TTC549 (cell line): ENCODE data around the gene NEK7.
"Not testable (repeated sequence)": the region's sequence is repeated elsewhere in the genome, so short reads cannot be mapped to it uniquely, and the experiment has no call there.

ENCODE experiments used
- FAIRE-seq: peaks from 2 replicates; lab custom pipeline; 2012; peaks lifted over from hg19 to GRCh38; lab: Jason Lieb, UNC

Gene NEK7

DNA sequence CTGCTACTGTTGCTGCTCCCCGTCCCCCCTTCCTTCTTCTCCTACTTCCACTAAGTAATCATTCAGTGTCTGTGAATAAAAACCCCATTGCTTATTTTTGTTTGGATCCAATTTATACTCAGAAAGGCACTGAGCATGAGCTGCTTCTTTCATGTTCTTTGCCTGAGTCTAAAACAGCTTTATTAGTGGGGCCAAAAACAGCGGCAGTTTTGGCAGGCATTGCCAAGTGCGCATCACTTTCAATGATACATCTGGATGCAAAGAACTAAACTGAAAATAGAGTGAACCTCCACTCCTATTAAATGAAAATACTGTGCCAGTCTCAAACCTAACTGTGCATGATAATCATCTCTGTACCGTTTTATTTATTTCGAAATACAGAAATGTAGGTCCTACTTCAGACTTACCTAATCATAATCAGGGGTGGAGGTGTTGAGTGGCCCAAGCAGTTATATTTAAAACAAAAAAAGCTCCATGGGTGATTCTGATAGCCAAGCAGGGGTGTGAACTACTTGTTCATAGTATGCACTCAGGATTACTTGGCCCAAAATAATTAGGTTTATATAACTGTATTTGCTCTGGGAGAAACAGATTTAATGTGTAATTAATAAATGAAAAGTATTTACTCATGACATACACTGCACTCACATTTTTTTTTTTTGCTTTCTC is 48.4 kb downstream of the NEK7 start:
- no peak for FAIRE-seq

DNA sequence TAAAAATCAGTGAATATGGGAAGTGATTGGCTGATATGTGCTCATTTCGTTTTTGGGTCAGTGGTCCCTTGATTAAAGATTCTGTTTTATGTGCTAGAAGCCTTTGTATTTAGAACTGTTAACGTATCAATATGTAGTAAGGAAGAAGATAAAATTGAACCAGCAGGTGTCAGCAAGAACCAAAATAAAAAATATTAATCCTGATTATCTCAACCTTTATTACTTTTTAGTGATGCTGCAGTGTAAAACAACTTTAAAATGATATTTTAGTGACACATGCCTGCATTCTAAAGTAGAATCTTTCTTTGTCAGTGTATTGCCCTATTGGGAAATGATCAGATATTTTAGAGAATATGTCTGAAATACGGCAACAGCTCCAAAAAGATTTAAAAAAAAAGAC is 49.5 kb downstream of the NEK7 start:
- FAIRE-seq, result no peak

GRCh38 chr1:198211696-198212095 is 54.9 kb downstream of the NEK7 start:
- no peak for FAIRE-seq

GRCh38 chr1:198212126-198212525 is 55.3 kb downstream of the NEK7 start:
- no peak for FAIRE-seq

- no peak for FAIRE-seq
Measured at GRCh38 chr1:198212675-198213074, 55.9 kb downstream of the NEK7 start.

DNA sequence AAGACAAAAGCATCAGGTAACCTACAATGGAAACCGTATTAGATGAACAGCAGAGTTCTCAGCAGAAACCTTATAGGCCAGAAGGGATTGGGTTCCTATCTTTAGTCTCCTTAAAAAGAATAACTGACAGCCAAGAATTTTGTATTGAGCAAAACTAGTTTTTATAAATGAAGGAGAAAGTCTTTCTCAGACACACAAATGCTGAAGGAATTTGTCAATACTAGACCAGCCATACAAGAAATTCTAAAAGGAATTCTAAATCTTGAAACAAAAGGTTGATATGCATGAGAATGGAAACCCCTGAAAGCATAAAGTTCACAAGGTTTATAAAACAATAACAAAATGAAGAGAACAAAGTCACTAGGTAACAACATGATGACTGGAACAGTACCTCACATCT is 58.1 kb downstream of the NEK7 start:
- no peak for FAIRE-seq

DNA sequence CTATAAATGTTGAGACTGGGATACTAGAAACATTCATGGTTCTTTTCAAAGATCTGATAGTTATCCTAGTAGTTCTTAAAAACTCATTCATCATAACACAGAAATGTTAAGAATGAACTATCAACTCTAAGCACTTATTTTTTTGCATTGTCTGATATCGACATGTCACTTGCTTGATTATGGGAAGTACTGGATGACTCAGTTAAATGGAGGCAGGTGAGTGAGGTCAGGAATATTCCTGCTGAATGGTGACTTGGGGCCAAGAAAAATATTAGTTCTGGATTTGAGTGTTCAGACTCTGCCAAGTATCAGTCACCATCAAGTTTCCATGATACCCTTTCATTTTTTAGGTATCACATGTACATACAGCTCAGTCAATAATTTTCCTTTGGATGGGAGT is 63.6 kb downstream of the NEK7 start:
- peak; percentile 5 for FAIRE-seq

GRCh38 chr1:198227010-198227409 is 70.2 kb downstream of the NEK7 start:
- not testable (repeated sequence) for FAIRE-seq

GRCh38 chr1:198227454-198227853 is 70.7 kb downstream of the NEK7 start:
- not testable (repeated sequence) for FAIRE-seq

GRCh38 chr1:198228925-198229324 is 72.1 kb downstream of the NEK7 start:
- no peak for FAIRE-seq

DNA sequence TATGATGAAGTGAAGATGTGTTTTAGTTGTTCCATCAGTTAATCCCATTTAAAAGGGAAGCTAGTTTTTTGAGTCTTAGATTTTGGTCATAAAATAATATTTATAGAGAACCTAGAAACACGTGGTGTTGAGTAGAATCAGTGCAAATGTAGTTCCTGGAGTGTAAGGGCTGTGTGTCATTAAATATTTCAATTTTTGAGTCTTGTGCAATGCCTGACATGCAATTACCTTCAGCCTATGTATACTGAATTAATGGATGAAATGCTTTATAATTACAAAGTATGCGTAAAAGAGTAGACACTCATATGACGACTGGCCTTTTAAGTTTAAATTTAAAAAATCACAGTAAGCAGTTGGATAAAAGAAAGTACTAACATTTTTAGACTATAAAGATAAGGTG is 75.0 kb downstream of the NEK7 start:
- no peak for FAIRE-seq

- no peak for FAIRE-seq
Measured at GRCh38 chr1:198232378-198232777, 75.6 kb downstream of the NEK7 start.

GRCh38 chr1:198232940-198233675 is 76.3 kb downstream of the NEK7 start:
- FAIRE-seq, result no peak

DNA sequence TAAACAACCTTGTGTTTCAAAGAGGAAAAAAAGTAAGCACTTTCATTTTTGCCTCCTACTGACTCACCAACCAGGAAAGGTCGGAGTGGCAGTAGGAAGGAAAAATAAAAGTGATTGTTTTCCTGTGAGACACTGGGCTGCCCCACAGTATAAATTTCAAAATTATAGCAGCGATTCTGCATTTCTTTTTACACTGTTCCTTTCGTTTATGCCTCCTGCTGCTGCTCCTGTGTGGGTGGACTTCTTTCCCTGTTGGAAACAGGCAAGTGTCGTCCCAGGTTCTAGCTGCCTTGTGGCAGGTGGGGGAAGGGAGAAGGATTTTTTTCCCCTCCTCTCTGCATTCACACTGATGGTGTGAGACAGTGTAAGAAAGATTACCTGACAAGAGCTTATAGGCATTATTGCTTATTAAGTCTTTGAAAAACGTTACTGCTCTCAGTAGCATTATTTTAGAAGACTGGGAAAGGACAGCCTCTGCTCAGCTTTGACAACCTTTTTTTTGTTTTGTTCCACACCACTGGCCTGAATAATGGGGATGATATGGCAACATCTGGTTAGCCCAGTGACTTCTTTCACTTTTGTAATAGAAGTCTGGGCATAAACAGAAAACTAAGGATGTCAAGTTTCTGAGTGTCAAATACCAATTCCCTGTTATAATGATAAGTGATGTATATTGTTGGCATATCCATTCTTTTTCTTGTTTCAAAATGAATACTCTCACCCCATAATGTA is 77.9 kb downstream of the NEK7 start:
- no peak for FAIRE-seq

DNA sequence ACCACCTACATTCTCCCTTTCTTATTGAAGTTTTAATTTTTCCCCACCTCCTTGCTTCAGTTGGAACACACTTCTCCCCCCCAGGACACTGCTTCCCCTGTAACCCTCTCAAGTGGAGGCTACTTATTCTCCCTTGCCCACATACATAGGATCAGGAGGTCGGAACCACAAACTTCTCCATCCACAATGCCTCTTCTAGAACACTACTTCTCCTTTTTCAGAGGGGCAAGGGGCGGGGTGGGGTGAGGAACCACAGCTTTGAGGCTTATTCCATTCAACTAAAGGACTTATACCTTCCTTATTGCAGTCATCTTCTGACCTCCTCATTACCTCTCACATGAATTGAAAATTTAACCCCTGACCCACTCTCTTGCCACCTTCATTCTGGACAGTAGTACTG is 81.3 kb downstream of the NEK7 start:
- no peak for FAIRE-seq

DNA sequence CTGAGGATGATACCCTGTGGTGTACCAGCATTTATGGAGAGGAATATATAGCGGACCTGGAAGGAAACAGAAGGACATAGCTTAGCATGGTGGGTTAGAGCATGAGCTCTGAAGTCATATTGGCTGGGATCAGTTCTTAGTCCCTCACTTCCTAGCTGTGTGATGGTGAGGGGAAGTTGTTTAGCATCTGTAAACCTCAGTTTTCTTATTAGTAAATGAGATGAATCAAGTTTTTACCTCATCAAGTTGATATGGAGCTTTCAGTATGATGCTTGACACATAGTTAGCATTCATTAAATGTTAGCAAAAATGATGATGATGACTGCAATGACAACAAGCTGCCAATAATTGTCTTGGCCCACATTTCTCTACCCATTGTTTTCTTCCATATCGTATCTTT is 84.8 kb downstream of the NEK7 start:
- no peak for FAIRE-seq

GRCh38 chr1:198244772-198245171 is 88.0 kb downstream of the NEK7 start:
- FAIRE-seq, result peak; percentile 28

DNA sequence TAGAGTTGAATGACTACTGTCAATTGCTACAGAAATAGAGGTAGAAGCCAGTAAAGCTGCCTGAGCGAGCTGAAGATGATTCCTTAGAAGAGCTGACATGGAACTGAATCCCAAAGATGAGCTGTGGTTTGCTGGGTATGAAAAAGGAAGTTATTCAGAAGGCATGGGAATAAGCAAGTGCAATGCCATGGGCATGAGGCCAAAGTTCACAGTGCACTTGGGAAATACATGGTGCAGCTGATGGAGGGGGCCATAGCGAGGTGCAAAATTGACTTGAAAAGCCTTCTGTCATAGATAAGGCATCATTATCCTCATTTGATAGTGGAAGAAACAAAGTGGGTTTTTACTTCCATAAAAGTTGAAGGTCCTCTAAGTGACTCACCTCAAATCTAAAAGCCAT is 88.6 kb downstream of the NEK7 start:
- no peak for FAIRE-seq

GRCh38 chr1:198246337-198246736 is 89.5 kb downstream of the NEK7 start:
- FAIRE-seq, result no peak

DNA sequence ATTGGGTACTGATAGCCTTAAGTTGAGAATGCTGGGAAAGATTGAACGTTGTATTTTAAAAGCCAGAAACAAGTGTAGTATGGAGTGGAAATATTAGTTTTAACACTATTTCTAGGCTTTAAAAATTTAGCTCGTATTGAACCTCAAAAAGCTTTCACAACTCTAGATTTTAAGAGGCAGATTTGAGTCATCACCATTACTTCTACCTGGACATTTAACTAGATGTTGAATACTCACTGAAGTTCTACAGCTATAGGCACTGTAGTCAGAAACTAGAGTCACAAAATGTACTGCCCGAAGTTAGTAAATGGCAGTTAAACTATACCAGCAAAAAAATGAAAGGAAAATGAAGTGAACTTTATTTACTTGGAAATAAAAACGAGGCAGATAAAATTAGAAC is 96.5 kb downstream of the NEK7 start:
- FAIRE-seq, result no peak

GRCh38 chr1:198253668-198254067 is 96.9 kb downstream of the NEK7 start:
- FAIRE-seq, result no peak

GRCh38 chr1:198254521-198254920 is 97.7 kb downstream of the NEK7 start:
- no peak for FAIRE-seq

DNA sequence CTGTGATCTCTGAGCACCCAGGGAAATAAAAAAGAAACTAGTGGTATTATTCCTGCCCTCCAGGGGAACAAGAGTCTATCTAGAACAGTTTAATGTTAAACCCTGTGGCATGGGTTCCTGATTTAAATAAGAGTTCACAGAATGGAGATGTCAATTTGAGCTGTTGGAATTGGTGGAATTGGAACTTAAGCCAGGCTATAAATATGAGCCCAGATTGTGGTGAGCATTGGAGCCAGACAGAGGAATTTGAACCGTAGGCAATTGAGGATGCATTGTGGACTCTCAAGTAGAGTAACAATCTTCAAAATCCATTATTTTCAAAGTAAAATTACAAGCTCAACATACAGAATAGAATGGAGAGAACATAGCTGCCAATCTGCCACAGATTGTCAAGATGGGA is 98.2 kb downstream of the NEK7 start:
- FAIRE-seq, result no peak
